GM19467 (cell line): ENCODE data around the gene TOGARAM2.

Source experiments
- ATAC-seq: cut with Tn5 transposase; IDR thresholded peaks from one replicate; pipeline ENCODE4 v1.9.1; 2021; ENCODE audit warnings: mild to moderate bottlenecking, moderate library complexity; ENCODE audit not compliant: unreplicated experiment

Gene TOGARAM2

GRCh38 chr2:28981016-28981441 lies at the start of gene TOGARAM2:
TSS of gene TOGARAM2 (plus strand) at chr2:28981298. CDS start at chr2:28994835, 13,537 bp downstream.
- no peak for ATAC-seq

- ATAC-seq: no peak
Observed at GRCh38 chr2:28934769-28935168, 46.3 kb upstream of the TOGARAM2 start.

GRCh38 chr2:28941008-28941407 lies 40.1 kb upstream of the TOGARAM2 start:
- ATAC-seq: no peak

GRCh38 chr2:28944535-28945248 lies 36.4 kb upstream of the TOGARAM2 start:
- ATAC-seq: no peak

- no peak for ATAC-seq
Observed at GRCh38 chr2:28948160-28948559, 32.9 kb upstream of the TOGARAM2 start.

GRCh38 chr2:28949190-28949589 lies 31.9 kb upstream of the TOGARAM2 start:
- ATAC-seq: no peak

GRCh38 chr2:28949617-28950305 lies 31.3 kb upstream of the TOGARAM2 start:
- no peak for ATAC-seq

- no peak for ATAC-seq
Observed at GRCh38 chr2:28950941-28951630, 30.0 kb upstream of the TOGARAM2 start.

- ATAC-seq: no peak
Observed at GRCh38 chr2:28951910-28952835, 28.9 kb upstream of the TOGARAM2 start.

GRCh38 chr2:28952836-28953211 lies 28.3 kb upstream of the TOGARAM2 start:
- no peak for ATAC-seq

GRCh38 chr2:28955467-28955866 lies 25.6 kb upstream of the TOGARAM2 start:
- ATAC-seq: no peak

GRCh38 chr2:28956415-28956826 lies 24.7 kb upstream of the TOGARAM2 start:
- ATAC-seq: no peak

- no peak for ATAC-seq
Observed at GRCh38 chr2:28956890-28957289, 24.2 kb upstream of the TOGARAM2 start.

- ATAC-seq: no peak
Observed at GRCh38 chr2:28958689-28959088, 22.4 kb upstream of the TOGARAM2 start.

- ATAC-seq: no peak
Observed at GRCh38 chr2:28960401-28960800, 20.7 kb upstream of the TOGARAM2 start.

- ATAC-seq: no peak
Observed at GRCh38 chr2:28962505-28962904, 18.6 kb upstream of the TOGARAM2 start.

- ATAC-seq: no peak
Observed at GRCh38 chr2:28970464-28971160, 10.5 kb upstream of the TOGARAM2 start.

GRCh38 chr2:28972778-28973335 lies 8.2 kb upstream of the TOGARAM2 start:
- ATAC-seq: no peak

- ATAC-seq: no peak
Observed at GRCh38 chr2:28974252-28974651, 6.8 kb upstream of the TOGARAM2 start.

GRCh38 chr2:28975671-28976070 lies 5.4 kb upstream of the TOGARAM2 start:
- no peak for ATAC-seq
